ENCODE data around the gene SMOC1.

- TF ChIP-seq CTCF (IDR thresholded peaks at IDR 0.05): peak; percentile 20 to 57 (median 44)
- no peak for TF ChIP-seq POLR2A (IDR thresholded peaks at IDR 0.05)
These were observed 1.7 kb upstream of the SMOC1 start for GRCh38 chr14:69877492-69877891.

Data from body of pancreas (tissue), 4 donors.